Frontal cortex (tissue), 4 donors: Measurements from ENCODE around the gene GABBR1. TPM values are rescaled to one million over a fixed set of nuclear protein-coding genes. Genes with fewer than 3 reads are reported as not detected.

Experiments
- DNase-seq, 2 donors: peaks; one replicate each; pipeline ENCODE4 v3.0.0; 2012; ENCODE audit warnings: low spot score in 2 of 2
- FAIRE-seq: peaks from 2 replicates; lab custom pipeline; 2012; peaks lifted over from hg19 to GRCh38; lab: Jason Lieb, UNC
- total RNA-seq: library from RNA; depleted of rRNA; stranded (reverse); fragments of >200 nt; gene quantifications from one replicate; pipeline ENCODE4 v1.2.3, GENCODE V29; 2014
- donor health status: control.
- donor health status: control.
- donor health status: control.

The GABBR1 gene
- total RNA-seq, 1 donor from 2014 or later = 72.2 TPM

- DNase-seq (no peak), FAIRE-seq (no peak)
These were observed 100.5 kb downstream of the GABBR1 start for GRCh38 chr6:29532320-29532951.

GRCh38 chr6:29531668-29532067 lies 101.3 kb downstream of the GABBR1 start:
- no peak for DNase-seq
- FAIRE-seq = no peak

DNA sequence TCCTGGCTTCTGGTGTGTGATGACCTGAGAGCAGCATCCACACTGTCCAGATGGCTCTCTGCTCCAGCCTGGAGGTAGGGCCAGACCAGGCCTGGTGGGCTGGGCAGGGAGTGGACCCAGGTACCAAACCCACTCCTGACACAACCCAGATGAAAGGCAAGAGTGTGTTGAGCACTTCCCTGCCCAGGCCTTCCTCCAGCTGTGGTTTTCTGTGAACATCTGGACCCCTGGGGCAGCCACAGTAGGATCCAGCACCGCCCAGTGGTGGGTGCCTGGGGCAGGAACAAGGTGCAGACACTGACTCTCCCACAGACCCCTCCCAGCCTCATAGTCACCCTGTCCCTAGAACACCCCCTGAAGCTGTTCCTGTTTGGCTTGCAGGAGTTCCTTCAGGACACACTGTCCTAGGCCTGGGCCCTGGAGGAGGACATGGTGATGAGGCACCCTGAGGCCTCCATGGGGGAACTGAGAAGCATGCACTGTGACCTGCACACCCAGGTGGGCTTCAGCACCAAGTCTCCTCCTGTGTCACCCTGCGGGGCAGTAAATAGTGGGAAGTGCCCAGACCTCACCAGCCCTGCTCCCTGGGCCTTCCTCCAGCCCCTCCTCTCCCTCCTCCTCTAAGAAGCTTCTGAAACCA lies 102.2 kb downstream of the GABBR1 start:
- no peak for DNase-seq
- no peak for FAIRE-seq

DNA sequence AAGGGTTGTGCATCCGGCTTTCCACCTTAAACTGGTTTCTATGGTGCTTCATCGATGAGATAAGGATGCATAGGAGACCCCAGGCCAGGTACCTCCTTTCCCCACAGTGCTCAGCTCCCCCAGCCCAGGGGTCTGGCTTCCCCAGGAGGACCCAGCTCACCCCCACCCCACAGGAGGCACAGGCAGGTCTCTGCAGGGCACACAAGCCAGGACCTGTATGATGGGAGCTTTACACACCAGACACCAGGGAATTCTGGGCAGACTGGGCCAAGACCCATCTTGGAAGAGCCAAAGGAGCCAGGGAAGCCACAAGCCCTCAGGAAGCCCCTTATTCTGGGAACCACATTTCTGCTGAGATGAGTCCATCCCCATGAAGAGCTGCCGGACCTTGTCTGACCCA lies 103.0 kb downstream of the GABBR1 start:
- FAIRE-seq (no peak), DNase-seq (no peak)

GRCh38 chr6:29528988-29529560 lies 103.9 kb downstream of the GABBR1 start:
- DNase-seq = no peak
- FAIRE-seq = no peak

DNA sequence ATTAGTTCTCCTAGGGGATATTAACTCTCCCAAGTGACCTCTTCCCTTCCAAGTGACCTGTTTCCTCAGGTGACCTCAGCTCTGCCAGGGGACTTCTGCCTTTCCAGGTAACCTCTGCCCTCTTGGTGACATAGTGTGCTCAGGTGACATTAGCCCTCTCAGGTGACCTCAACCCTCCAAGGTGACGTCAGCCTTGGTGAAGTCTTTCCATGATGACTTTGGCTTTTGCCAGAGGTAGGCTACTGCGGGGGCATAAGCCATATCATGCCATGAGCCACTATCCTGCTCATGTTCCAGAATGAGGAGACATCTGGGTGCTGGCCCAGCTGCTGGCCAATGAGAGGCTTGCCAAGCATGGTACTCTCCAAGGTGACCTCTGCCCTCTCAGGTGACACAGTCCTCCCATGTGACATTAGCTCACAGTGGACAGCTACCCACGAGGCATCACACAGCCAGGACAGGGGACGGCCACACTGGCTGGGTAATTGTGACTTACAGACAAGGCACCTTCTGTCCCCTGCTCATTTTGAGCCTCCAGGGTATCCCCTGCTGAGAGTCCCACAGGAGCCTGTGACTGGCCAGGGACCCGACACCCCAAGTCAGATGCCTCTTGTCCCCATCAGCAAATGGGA lies 104.6 kb downstream of the GABBR1 start:
- FAIRE-seq (no peak), DNase-seq (no peak)

GRCh38 chr6:29527564-29527963 lies 105.4 kb downstream of the GABBR1 start:
- no peak for FAIRE-seq

GRCh38 chr6:29527126-29527525 lies 105.9 kb downstream of the GABBR1 start:
- no peak for FAIRE-seq
- DNase-seq = no peak

More at GRCh38 chr6:29527564-29527963, 105.4 kb downstream of the GABBR1 start:
- DNase-seq = no peak

- DNase-seq (no peak), FAIRE-seq (no peak)
These were observed 107.7 kb downstream of the GABBR1 start for GRCh38 chr6:29525311-29525639.

DNA sequence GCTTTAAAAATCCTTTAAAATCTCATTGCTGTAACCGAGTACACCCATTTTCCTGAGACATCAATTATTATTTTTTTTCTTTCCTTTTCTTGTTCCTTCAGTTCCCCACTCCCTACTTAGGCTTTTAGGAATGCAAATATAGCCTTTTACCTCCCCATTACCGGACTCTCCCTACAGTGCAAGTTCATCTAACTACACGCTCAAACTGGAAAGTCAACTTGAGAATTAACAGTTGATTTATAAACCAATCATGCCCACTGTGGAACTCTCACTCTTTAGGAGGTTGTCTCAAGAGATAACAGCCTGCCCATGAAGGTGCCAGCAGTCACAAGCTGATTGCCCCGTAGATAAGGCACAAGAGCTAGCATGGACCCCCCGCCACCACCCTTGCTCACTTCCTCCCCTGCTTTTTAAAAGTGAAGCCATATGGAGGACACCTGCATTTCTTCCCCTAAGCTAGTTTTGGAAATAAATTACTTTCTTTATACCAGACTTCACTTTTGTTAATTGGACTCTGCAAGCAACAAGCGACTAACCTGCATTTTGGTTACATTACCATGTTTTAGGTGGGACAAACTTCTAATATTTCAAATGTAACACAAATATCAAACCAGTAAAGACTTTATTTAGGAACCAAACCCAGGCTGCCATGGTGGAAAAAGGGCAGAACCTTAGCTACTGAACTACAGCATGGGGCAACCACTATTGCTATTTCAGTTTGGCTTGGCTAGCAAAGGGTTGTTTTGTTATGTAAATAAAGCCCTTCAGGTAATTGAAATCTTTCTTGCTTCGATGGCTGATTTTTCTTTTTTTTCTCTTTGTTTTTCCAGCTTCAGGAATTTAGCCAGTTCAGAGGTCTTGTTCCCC lies 108.3 kb downstream of the GABBR1 start:
- FAIRE-seq = no peak

GRCh38 chr6:29524044-29524443 lies 108.9 kb downstream of the GABBR1 start:
- no peak for DNase-seq
- peak; percentile 64 for FAIRE-seq

More for the DNA sequence above, 108.3 kb downstream of the GABBR1 start:
- no peak for DNase-seq

- FAIRE-seq = no peak
These were observed 110.8 kb downstream of the GABBR1 start for GRCh38 chr6:29522227-29522626.

DNA sequence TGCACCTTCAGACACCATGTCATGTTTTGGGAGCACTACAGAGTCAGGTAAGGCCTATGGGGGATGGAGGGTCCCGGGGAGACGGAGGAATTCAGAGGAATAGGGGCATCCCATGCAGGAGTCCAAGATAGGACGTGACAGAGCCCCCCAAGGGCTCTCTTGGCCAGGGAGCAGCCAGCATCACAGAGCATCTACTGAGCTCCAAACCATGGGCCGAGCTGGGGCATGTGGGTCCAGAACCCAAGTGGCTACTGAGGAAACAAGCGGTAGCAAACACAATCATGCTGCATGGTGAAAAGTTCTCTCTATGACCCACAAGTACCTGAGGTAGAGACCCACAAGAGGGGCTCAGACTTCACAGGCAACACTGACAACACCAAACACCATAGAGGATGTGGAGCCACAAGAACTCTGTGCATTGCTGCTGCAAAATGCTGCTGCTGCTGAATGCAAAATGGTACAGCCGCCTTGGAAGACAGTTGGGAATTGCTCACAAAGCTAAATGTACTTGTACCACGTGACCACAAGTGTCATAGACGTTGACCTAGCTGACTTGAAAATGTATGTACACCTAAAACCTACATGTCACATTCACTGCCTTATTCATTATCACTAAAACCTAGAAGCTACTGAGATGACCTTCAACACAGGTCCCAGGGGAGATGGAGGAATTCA lies 111.8 kb downstream of the GABBR1 start:
- FAIRE-seq (no peak), DNase-seq (no peak)

More at GRCh38 chr6:29522227-29522626, 110.8 kb downstream of the GABBR1 start:
- no peak for DNase-seq

- FAIRE-seq (no peak), DNase-seq (no peak)
These were observed 112.8 kb downstream of the GABBR1 start for GRCh38 chr6:29520232-29520631.

DNA sequence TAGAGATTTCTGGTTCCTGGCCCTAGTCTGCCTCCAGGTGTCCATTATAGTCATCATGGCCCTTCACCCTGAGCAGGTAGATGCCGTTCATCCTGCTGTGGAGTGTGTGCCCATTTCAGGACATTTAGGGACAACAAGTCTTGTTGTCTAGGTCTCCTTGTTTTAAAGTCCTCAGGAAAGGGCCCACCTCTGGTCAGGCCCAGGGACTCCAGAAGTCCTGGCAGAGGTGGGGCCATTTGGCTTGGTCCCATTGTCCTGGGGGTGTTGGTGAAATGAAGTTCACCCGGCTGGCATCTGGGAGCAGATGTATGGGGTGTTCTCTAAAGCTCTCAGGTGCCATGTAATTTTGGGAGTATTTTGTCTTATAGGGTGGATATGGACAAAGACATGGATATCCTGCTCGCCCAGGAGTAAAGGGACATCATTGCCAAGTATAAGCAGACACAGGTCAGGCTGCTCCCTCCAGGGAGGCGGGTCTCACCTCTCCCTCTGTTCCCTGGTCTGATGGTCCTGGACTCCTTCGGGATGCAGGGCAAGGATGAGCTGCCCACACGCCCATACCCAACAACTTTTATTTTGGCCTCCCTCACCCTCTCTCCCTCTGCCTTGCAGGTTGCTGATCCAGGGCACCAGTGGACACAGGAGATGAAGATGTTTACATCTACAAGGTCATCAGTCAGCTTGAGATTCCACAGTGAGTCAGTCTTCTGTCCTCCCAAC lies 113.5 kb downstream of the GABBR1 start:
- FAIRE-seq (no peak), DNase-seq (no peak)

- FAIRE-seq = no peak
- DNase-seq = no peak
These were observed 115.1 kb downstream of the GABBR1 start for GRCh38 chr6:29517728-29518440.

DNA sequence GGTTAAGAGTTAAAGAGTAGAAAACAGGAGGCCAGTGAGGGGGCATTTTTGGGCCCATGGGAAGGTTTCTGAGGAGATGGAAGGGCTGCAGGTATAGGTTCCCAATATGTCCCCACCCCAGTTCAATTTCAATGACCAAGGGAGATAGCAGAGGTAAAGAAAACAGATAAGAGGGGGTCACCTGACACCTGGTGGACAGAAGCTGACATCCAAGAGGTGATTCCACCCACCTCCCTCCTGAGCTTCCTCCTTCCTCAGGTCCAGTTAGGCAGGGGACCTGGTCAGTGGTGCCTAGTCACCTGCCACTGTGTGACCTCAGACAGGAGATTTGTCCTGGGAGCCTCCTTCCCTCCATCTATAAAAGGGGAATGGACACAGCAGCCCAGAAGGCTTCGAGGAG lies 115.7 kb downstream of the GABBR1 start:
- FAIRE-seq = no peak
- no peak for DNase-seq

DNA sequence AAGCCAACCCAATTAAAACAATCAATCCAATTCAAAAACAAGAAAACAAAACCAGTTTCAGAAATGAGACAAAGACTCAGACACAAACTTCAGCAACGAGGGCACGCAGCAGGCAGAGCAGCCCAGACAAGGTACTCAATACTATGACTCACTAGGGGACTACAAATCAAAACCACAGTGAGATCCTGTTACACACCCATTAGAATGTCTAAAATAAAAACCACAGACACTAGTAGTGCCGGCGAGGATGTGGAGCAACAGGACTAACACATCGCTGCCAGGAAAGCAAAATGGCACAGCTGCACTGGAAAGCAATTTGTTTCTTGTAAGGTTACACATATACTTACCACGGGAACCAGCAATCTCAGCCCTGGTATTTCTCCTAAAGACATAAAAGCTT lies 116.9 kb downstream of the GABBR1 start:
- no peak for DNase-seq
- no peak for FAIRE-seq
